ENCODE data around the gene KLHDC10. TPM values are rescaled to one million over a fixed set of nuclear protein-coding genes. Genes with fewer than 3 reads are reported as not detected.
"Not testable (repeated sequence)": the region's sequence is repeated elsewhere in the genome, so short reads cannot be mapped to it uniquely, and the experiment has no call there.

The KLHDC10 gene
- polyA plus RNA-seq, 12 donors, result 36.4 to 107 (median 47.9) TPM

DNA sequence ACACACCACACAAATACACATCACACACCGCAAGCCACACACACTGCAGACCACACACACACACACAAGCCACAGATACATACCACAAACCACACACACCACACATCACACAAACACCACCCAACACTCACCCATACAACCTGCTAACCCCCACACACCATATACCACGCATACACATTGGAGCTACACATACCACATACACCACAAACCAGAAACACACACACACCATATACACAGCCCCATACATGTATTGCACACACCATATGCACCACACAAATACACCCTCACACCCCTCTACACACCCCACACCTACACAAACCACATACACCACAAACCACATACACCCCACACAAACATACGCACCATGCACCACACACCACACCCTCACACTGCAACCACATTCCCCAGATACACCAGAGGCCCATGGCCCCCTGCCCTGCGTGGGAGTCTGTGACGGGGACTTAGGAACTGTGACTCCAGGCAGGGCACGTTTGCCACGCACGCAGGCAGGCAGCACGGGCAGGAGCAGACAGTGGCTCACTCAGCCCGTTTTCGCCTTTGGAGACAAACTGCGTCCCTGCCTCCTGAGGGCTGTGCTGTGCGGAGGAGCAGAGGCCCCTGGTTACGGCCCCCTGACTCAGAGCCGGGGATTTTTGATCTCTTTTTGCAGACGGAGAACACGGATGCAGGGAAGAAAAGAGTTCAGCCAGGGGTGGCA, 82.3 kb downstream of the KLHDC10 start:
- DNase-seq, result no peak

DNA sequence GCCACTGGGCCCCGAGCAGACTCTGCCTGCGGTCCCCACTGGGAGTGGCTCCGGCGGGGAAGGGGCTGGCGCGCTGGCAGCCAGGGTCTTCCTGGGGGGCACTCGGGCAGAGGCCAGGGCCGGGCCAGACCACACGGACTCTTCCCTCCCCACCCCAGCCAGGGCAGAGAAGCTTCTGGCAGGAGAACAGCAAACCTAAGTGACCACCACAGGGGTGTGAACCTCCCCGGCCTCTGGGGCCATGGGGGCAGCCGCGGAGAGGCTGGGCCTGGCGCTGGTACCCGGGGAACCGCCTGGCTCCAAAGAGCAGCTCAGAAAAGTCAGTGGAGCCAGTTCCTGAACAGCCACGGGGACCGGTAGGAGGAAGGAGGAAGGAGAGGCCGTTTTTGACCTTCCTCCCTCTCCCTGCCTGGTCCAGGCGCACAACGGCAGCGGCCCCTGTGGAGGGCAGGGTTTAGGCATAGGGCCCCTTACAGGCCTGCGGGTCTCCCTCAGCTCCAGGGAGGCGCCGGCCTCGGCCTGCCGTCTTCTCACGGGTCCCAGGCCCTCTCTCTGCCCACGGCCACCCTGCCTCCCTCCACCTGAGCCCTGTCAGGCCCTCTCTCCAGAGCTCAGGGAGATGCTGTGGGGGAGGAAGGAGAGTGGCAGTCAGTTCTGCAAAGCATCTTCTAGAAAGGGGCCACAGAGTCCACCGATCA, 83.0 kb downstream of the KLHDC10 start:
- no peak for DNase-seq

DNA sequence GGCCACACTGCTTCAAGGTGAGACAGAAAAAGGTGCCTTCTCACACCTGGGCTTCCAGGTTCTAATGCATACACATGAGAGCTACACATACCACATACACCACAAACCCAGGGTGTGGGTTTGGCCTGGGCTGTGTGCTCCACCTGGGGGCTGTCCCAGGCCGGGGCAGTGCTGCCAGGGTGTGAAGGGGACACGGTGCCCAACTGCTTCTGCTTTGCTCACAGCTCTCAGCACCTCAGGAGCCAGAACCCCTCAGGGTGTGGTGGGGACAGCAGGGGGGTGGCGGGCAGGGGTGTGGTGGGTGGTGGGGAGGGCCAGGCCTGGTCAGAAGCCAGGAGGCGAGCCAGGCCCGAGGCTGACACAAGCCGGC, 83.8 kb downstream of the KLHDC10 start:
- no peak for DNase-seq

DNA sequence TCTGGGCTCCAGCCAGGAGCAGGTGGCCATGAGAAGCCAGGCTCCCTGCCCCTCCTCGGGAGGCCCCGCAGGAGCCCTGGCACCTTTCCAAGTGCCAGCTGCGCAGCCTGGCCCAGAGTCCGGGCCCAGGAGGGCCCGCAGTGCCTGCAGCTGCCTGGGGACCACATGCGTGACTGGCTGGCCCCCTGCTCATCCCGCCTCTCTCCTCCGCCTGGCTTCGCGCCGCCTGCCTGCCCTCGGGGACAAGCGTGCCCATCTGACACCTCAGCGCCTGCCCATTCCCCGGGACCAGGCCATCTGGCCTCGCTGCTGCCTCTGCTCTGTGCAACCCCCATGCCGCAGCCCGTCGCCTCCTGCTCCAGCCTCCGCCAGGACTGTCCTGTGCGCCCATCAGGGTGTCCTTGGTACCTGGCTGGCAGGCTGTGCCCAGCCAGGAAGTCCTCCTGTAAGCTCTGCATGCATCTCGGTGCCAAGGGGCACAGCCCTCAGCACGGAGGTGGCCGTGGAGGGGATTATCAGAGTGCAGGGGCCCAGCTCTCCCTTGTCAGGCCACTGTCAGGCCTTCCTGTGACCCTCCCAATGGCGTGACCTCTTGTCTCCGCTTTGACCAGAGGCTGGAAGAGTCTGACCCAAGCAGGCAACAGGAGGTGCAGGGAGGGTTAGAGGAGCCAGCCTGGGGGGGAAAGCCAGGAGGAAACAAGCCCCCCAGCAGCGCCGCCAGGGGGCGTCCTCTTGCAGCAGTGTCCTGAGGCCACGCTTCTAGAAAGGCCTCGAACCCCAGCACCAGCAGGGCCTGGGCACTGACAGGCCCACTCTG, 84.4 kb downstream of the KLHDC10 start:
- DNase-seq, result no peak

DNA sequence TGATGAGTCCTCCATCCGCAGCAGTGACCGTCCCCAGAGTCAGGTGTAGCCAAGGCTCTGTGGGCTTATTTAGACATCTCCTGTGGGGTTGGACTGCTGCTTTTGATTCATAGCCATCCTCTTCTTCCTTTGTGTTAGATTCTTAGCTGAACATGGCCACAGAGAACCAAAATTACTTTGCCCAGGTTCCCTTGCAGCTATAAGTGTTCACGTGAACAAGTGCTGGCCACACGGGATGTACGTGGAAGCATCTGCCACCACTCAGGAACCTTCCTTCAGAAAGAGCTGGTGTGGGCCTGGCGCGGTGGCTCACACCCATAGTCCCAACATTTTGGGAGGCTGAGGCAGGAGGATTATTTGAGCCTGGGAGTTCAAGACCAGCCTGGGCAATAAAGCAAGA, 85.8 kb downstream of the KLHDC10 start:
- DNase-seq, result no peak

DNA sequence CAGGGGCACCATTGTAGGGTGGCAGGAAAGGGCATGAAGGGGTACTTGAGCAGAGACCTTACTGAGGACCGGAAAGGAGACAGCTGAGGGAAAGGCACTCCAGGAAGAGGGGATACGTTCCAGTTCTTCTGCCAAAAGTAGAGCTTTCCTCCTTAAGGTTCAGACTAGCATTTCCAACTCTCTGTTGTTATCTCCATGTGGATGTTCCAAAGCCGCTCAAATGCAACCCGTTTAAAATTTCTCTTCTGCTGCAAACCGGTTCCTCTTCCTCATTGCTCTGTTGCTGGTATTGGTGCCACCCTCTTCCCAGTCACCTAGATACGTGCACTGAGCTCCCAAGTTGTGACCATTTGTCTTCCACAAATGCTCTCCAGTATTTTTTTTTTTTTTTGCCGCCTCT, 87.4 kb downstream of the KLHDC10 start:
- DNase-seq, result no peak

DNA sequence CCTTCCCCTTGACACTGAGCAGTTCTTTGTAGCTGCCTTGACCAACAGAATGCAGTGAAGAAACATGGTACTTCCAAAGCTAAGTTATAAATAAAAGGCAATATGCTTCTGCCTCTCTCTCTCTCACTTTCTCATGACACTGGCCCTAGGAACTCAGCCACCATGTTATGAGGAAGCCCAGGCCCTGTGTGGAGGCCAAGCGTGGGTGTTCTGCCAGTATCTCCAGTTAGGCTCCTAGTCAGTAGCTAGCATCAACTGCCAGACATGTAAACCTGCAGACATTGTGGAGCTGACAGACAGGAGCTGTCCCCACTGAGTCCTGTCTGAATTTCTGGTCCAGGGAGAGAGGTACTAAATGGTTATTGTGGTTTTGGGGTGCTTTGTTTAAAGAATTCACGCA, 89.7 kb downstream of the KLHDC10 start:
- DNase-seq, result no peak

DNA sequence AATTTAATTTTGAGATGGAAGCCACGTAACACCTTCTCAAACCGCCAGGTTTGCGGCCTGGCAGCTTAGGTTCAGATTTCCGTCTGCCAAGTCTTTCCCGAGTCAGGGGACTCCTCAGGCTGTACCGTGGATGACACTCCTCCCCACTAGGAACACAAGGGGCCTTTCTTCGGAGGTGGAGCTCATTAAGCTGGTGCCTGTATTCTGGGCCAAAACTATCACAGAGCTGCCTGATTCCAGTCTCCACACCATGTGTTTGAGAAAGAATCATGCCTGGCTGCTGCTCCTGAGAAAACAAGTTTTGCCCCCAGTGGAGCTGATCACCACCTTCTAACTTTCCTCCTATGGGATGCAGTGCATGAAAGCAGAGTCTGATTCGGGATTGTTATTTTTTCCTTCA, 90.1 kb downstream of the KLHDC10 start:
- DNase-seq, result no peak

DNA sequence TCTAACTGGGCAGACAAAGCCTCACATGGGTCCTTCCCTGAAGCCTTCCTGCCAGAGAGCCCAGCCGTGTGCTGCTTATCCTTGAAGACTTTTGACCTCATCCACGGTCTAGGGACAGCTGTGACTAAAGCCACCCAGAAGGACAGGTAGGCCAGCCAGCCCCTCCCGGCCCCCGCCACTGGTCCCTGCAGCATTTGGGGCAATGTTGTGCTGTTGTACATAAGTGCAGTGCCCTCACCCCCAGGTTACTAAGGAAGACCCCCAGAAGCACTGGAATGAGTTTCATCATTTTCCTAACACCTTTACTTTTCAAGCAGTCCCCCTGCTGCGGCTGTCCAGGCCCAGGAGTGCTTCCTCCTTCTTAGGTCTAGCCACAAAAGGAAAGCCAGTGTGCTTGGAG, 91.9 kb downstream of the KLHDC10 start:
- DNase-seq, result no peak

DNA sequence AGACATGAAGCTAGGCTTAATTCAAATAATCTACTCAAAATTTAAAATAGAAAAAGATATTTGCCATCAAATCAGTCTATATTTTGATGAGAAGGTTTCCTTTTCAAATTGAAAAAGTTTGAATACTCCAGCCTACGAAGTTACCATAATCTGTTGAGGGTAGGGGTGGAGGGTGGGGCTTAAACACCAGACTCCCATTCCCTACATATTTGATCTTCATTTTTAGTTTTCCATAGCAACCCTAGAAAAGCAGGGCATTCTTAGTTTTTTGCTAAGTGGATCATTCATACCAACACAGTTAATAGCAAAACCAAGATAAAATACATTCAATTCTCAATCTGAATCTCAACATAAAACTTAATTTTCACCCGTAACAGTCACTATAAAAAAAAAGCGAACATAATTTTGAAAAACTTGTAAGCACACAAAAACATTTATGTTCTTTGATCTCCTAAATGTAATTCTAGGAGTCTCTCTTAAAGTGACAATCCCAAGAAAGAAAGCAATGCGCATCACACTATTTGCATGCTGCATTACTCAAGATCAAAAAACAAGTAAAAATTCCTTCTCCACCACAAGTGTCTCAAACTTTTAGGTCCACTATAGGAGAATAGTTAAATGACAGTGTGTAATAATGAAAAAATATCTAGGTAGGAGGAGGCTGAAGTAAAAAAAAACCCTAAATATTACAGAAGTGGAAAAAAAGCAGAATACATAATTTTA, 104.1 kb downstream of the KLHDC10 start:
- DNase-seq, result no peak

DNA sequence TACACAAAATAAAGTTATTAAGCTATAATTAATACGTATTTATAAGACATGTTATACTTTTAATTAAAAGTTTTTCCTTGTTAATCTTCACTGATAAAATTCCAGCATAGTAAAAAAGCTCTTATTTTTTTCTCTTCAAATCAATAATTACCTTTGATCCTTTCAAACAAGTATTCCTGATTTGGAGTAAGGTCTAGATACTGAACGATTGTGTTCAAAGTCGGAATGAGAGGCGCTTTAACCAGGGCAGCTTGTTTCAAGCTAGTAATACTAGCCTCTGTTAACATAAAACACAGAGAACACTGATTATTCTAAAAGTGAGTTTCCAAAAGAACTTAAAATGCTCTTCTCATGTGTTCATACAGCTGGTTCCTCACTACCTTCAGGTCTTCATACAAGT, 107.9 kb downstream of the KLHDC10 start:
- no peak for DNase-seq

DNA sequence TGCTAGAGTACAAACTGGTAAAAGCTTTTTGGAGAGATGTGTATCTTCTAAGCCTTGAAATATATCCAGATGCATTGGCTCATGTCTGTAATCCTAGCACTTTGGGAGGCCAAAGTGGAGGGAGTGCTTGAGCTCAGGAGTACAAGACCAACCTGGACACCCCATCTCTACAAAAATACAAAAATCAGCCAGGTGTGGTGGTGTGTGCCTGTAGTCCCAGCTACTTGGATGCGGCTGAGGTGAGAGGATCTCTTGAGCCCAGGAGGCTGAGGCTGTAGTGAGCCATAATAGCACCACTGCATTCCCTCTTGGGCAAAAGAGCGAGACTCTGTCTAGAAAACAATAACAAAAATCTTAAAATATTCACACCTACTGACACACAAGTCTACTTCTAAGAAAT, 109.3 kb downstream of the KLHDC10 start:
- DNase-seq, result no peak

DNA sequence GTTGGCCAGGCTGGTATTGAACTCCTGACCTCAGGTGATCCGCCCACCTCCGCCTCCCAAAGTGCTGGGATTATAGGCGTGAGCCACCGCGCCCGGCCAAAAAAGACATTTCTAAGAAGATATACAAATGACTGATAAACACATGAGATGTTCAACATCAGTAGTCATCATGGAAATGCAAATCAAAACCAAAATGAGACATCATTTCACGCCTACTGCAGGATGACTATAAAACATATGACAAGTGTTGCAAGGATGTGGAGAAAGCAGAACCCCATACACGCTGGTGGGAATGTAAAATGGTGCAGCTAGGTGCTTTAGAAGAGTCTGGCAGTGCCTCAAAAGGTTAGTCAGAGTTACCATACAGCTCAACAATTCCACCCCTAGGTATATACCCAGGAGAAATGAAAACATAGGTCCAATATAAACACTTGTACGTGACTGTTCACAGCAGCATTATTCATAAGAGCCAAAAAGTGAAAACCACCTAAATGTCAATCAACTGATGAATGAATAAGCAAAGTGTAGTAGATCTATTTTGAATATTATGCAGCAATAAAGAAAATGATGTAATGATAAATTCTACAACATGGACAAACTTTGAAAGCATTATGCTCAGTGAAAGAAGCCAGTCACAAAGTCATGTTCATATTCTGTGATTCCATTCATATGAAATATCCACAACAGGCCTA, 110.4 kb downstream of the KLHDC10 start:
- no peak for DNase-seq

DNA sequence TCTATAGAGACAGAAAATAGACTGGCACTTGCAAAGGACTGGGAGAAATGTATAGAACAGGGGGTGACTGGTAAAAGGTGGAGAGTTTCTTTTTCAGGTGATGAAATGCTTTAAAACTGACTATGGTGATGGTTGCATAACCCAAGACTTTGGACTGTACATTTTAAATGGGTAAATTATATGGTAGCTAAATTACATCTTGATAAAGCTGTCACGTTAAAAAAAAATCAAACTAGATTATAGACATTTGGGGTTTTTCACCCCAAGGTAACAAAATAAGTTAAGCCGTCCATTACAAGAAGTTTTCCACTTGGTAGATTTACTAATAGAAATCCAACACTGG, 110.9 kb downstream of the KLHDC10 start:
- no peak for DNase-seq

DNA sequence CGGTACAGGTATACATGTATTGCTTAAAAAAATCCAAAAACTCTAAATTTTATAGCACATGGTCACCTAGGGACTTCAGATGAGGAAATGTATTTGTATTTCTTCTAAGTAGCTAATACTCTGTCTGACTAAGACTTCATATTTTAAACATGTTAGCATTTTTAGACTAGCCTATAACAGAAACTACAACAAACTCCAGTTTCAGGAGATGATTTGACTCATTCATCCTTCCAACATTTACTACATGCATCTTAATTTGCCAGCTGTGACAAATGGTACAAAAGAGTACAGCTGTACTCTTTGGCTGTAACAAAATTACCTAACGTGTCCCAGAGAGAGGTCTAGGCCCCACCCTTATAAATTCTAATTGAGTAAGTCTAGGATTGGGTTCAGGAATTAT, 112.7 kb downstream of the KLHDC10 start:
- DNase-seq, result no peak

DNA sequence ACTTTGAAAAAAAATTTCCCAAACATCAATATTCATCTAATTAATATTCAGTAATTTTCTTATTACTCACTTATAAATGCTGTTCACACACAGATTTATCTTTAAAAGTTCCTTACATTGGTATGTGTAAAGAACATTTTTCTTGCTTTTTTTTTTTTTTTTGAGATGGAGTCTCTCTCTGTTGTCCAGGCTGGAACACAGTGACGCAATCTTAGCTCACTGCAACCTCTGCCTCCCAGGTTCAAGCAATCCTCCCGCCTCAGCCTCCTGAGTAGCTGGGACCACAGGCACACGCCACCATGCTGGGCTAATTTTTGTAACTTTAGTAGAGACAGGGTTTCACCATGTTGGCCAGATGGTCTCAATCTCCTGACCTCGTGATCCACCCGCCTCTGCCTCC, 114.0 kb downstream of the KLHDC10 start:
- not testable (repeated sequence) for DNase-seq

Other genes starting within 250 kb of the KLHDC10 start
- 100 to 1,000 TPM in 6 of 12 donors, 10 to 100 TPM in 5, not detected in 1; 80.2 to 127 (median 104) TPM for gene UBE2H, start 117.6 kb upstream of the KLHDC10 start, polyA plus RNA-seq (ENCODE audit: insufficient read length in 12 of 12)
- gene ZC3HC1, start 19.2 kb upstream of the KLHDC10 start, polyA plus RNA-seq (ENCODE audit: insufficient read length in 12 of 12), result 10 to 100 TPM in 11 of 12 donors, not detected in 1; 18.9 to 40.2 (median 27.1) TPM
- 10 to 100 TPM in 11 of 12 donors, not detected in 1; 10.5 to 16.4 (median 11.7) TPM for gene TMEM209, start 134.9 kb downstream of the KLHDC10 start, polyA plus RNA-seq (ENCODE audit: insufficient read length in 12 of 12)
- gene SSMEM1, start 137.3 kb downstream of the KLHDC10 start, polyA plus RNA-seq (ENCODE audit: insufficient read length in 12 of 12), result not detected
- under 1 TPM in 10 of 12 donors, not detected in 2; 0.44 to 0.98 (median 0.52) TPM for gene CPA2, start 196.3 kb downstream of the KLHDC10 start, polyA plus RNA-seq (ENCODE audit: insufficient read length in 12 of 12)
- 1 to 10 TPM in 10 of 12 donors, not detected in 2; 1.1 to 10.0 (median 2.1) TPM for gene CPA4, start 222.6 kb downstream of the KLHDC10 start, polyA plus RNA-seq (ENCODE audit: insufficient read length in 12 of 12)

Data from muscle of arm (tissue), 12 donors.